DOHH2 (cell line): ENCODE data around the gene SMURF1.

Source experiments
- H3F3A ChIP-seq: fragments of 200-600 bp; sonication (generic), shearing (Covaris generic); 2 replicates; pipeline ENCODE4 v1.6.0; 2016; ENCODE audit warnings: antibody characterized with exemption, mild to moderate bottlenecking; ENCODE audit not compliant: control insufficient read depth, insufficient read depth
- H3K27ac ChIP-seq: fragments of 200-600 bp; sonication (generic); 2 replicates; pipeline ENCODE4 v1.5.1; 2014; ENCODE audit warnings: low read depth, mild to moderate bottlenecking, low read length, moderate library complexity
- H3K27me3 ChIP-seq: fragments of 200-600 bp; sonication (generic); 2 replicates; pipeline ENCODE4 v1.6.1; 2014; ENCODE audit warnings: mild to moderate bottlenecking, low read length, mixed read lengths; ENCODE audit not compliant: control insufficient read depth
- H3K36me3 ChIP-seq: fragments of 200-600 bp; sonication (generic); 2 replicates; pipeline ENCODE4 v1.6.1; 2014; ENCODE audit warnings: mild to moderate bottlenecking, low read length, moderate library complexity, mixed read lengths; ENCODE audit not compliant: control insufficient read depth
- H3K4me1 ChIP-seq: fragments of 200-600 bp; sonication (generic); 2 replicates; pipeline ENCODE4 v1.6.1; 2014; ENCODE audit warnings: mild to moderate bottlenecking, low read length, mixed read lengths; ENCODE audit not compliant: control insufficient read depth
- H3K4me2 ChIP-seq: fragments of 200-600 bp; sonication (generic); 2 replicates; pipeline ENCODE4 v1.6.0; 2014; ENCODE audit warnings: mild to moderate bottlenecking, low read length, moderate library complexity
- H3K4me3 ChIP-seq: fragments of 200-600 bp; sonication (generic); 2 replicates; pipeline ENCODE4 v1.5.1; 2014; ENCODE audit warnings: mild to moderate bottlenecking, low read length, mixed read lengths
- H3K79me2 ChIP-seq: fragments of 200-600 bp; sonication (generic); 2 replicates; pipeline ENCODE4 v1.6.1; 2014; ENCODE audit warnings: mild to moderate bottlenecking, low read length, mixed read lengths; ENCODE audit not compliant: control insufficient read depth
- H3K9me2 ChIP-seq: fragments of 200-600 bp; sonication (generic); replicated peaks from 2 replicates; pipeline ENCODE4 v1.6.1; 2014; ENCODE audit warnings: mild to moderate bottlenecking, low read length, mixed read lengths; ENCODE audit not compliant: control insufficient read depth
- H3K9me3 ChIP-seq: fragments of 200-600 bp; sonication (generic); 2 replicates; pipeline ENCODE4 v1.6.1; 2014; ENCODE audit warnings: antibody characterized with exemption, low read length, mixed read lengths; ENCODE audit not compliant: control insufficient read depth, insufficient read depth
- H4K20me1 ChIP-seq: fragments of 200-600 bp; sonication (generic); 2 replicates; pipeline ENCODE4 v1.6.0; 2014; ENCODE audit warnings: low read depth, mild to moderate bottlenecking, antibody characterized with exemption, low read length, moderate library complexity; ENCODE audit not compliant: control insufficient read depth, insufficient read depth
- CTCF ChIP-seq: fragments of 200-600 bp; sonication (generic); IDR thresholded peaks from one replicate; pipeline ENCODE4 v1.5.1; 2014; ENCODE audit warnings: antibody characterized with exemption, mild to moderate bottlenecking, low read depth, low read length; ENCODE audit not compliant: poor library complexity, severe bottlenecking
- EZH2phosphoT487 ChIP-seq: fragments of 200-600 bp; sonication (generic); IDR thresholded peaks from 2 replicates; pipeline ENCODE4 v1.6.1; 2017; ENCODE audit warnings: borderline replicate concordance, mild to moderate bottlenecking, antibody characterized with exemption, low read length, moderate library complexity, mixed read lengths

The SMURF1 gene

GRCh38 chr7:99128076-99128950, 15.6 kb downstream of the SMURF1 start:
- Histone ChIP-seq H3K27me3 (no peaks in the 10 kb centered on the region), H3K9me2 (no peaks in the 10 kb centered on the region), H3F3A (no peaks in the 10 kb centered on the region), H3K9me3 (no peaks in the 10 kb centered on the region), H4K20me1 (peaks cover 33% of the 10 kb centered on the region), H3K79me2 (peaks cover 95% of the 10 kb centered on the region), H3K4me3 (no peak overlapping the region), H3K36me3 (no peaks in the 10 kb centered on the region), H3K27ac (no peak overlapping the region), H3K4me1 (peaks cover 9% of the 10 kb centered on the region), H3K4me2 (no peak overlapping the region)
- TF ChIP-seq CTCF (no peak), EZH2phosphoT487 (no peak)

- Histone ChIP-seq H3K4me3 (no peak overlapping the region), H3K27me3 (no peaks in the 10 kb centered on the region), H4K20me1 (peaks cover 29% of the 10 kb centered on the region), H3K79me2 (peaks cover 95% of the 10 kb centered on the region), H3K9me3 (no peaks in the 10 kb centered on the region), H3F3A (no peaks in the 10 kb centered on the region), H3K27ac (no peak overlapping the region), H3K4me2 (no peak overlapping the region), H3K4me1 (peaks cover 9% of the 10 kb centered on the region), H3K36me3 (no peaks in the 10 kb centered on the region), H3K9me2 (no peaks in the 10 kb centered on the region)
- TF ChIP-seq EZH2phosphoT487: no peak
- TF ChIP-seq CTCF: no peak
Observed at GRCh38 chr7:99127636-99128035, 16.3 kb downstream of the SMURF1 start.

GRCh38 chr7:99126921-99127553, 16.9 kb downstream of the SMURF1 start:
- no peaks in the 10 kb centered on the region for H3K36me3 ChIP-seq
- no peaks in the 10 kb centered on the region for H3K27me3 ChIP-seq
- no peaks in the 10 kb centered on the region for H3F3A ChIP-seq
- no peak overlapping the region for H3K4me2 ChIP-seq
- peaks cover 89% of the 10 kb centered on the region for H3K79me2 ChIP-seq
- H3K27ac ChIP-seq: no peak overlapping the region
- no peaks in the 10 kb centered on the region for H3K9me3 ChIP-seq
- peaks cover 26% of the 10 kb centered on the region for H4K20me1 ChIP-seq
- H3K4me3 ChIP-seq: no peak overlapping the region
- peaks cover 9% of the 10 kb centered on the region for H3K4me1 ChIP-seq
- TF ChIP-seq EZH2phosphoT487: no peak
- TF ChIP-seq CTCF: no peak
- no peaks in the 10 kb centered on the region for H3K9me2 ChIP-seq
